HepG2 (cell line): ENCODE measurements around the gene BLVRA.

Source experiments
- CERS6 ChIP-seq: sonication (generic); formaldehyde crosslinking; IDR thresholded peaks from 2 replicates; pipeline ENCODE4 v1.5.0; 2020; ENCODE audit warnings: missing genetic modification reagents
- GRHL1 ChIP-seq: sonication (generic); formaldehyde crosslinking; conservative IDR thresholded peaks from 2 replicates; pipeline ENCODE4 v1.8.0; 2022; ENCODE audit warnings: missing genetic modification reagents
- POLR2AphosphoS5 ChIP-seq: IDR thresholded peaks from 2 replicates; pipeline ENCODE4 v1.6.1; 2012; ENCODE audit warnings: low read depth, low read length
- ZBTB33 ChIP-seq: sonication (generic); formaldehyde crosslinking; IDR thresholded peaks from 2 replicates; pipeline ENCODE4 v1.4.0; 2020; ENCODE audit warnings: missing genetic modification reagents

GRCh38 chr7:43711503-43711902, 47.0 kb upstream of the BLVRA start:
- TF ChIP-seq POLR2AphosphoS5 (no peak), CERS6 (CRISPR knock-in tag) (no peak), GRHL1 (CRISPR knock-in tag) (no peak), ZBTB33 (CRISPR knock-in tag) (no peak)
